Astrocyte (in vitro differentiated cells and primary cell): ENCODE measurements around the gene AGPS. TPM values are rescaled to one million over a fixed set of nuclear protein-coding genes. Genes with fewer than 3 reads are reported as not detected.
"Not testable (repeated sequence)": the region's sequence is repeated elsewhere in the genome, so short reads cannot be mapped to it uniquely, and the experiment has no call there.

Experiments used
- DNase-seq: peaks from one replicate; pipeline ENCODE4 v3.0.0-alpha.2; 2010; ENCODE audit warnings: low read depth
- FAIRE-seq: peaks from 2 replicates; lab custom pipeline; 2011; peaks lifted over from hg19 to GRCh38; lab: Jason Lieb, UNC
- H2AFZ ChIP-seq: 2 replicates; pipeline ENCODE4 v1.6.0; 2012; ENCODE audit warnings: low read depth, low read length, inconsistent platforms
- H3K27ac ChIP-seq: 2 replicates; pipeline ENCODE4 v1.5.1; 2011; ENCODE audit warnings: low read depth, low read length, inconsistent platforms
- H3K27me3 ChIP-seq: 2 replicates; pipeline ENCODE4 v1.6.0; 2011; ENCODE audit warnings: low read length, inconsistent platforms; ENCODE audit not compliant: insufficient read depth
- H3K36me3 ChIP-seq: 2 replicates; pipeline ENCODE4 v1.5.1; 2011; ENCODE audit warnings: low read length, inconsistent platforms; ENCODE audit not compliant: insufficient read depth
- H3K4me1 ChIP-seq: 2 replicates; pipeline ENCODE4 v1.5.1; 2011; ENCODE audit warnings: low read length, inconsistent platforms; ENCODE audit not compliant: insufficient read depth
- H3K4me2 ChIP-seq: 2 replicates; pipeline ENCODE4 v1.6.0; 2012; ENCODE audit warnings: low read length, inconsistent platforms
- H3K4me3 ChIP-seq: 2 replicates; pipeline ENCODE4 v1.5.1; 2011; ENCODE audit warnings: low read depth, mild to moderate bottlenecking, low read length, inconsistent platforms; ENCODE audit not compliant: insufficient read depth
- H3K79me2 ChIP-seq: 2 replicates; pipeline ENCODE4 v1.6.0; 2012; ENCODE audit warnings: mild to moderate bottlenecking, low read length, inconsistent platforms; ENCODE audit not compliant: insufficient read depth
- H3K9ac ChIP-seq: 2 replicates; pipeline ENCODE4 v1.6.0; 2012; ENCODE audit warnings: mild to moderate bottlenecking, low read length, inconsistent platforms
- H3K9me3 ChIP-seq: 2 replicates; pipeline ENCODE4 v1.5.1; 2012; ENCODE audit warnings: low read depth, mild to moderate bottlenecking, low read length, inconsistent platforms; ENCODE audit not compliant: insufficient read depth
- H4K20me1 ChIP-seq: 2 replicates; pipeline ENCODE4 v1.6.0; 2012; ENCODE audit warnings: low read length, inconsistent platforms; ENCODE audit not compliant: insufficient read depth
- H3K27ac Mint-ChIP-seq: one replicate; pipeline ENCODE4 v1.8.0; 2021; ENCODE audit warnings: mild to moderate bottlenecking, mixed read lengths; ENCODE audit not compliant: unreplicated experiment
- H3K27me3 Mint-ChIP-seq: one replicate; pipeline ENCODE4 v1.8.0; 2021; ENCODE audit warnings: low read depth, mixed read lengths; ENCODE audit not compliant: unreplicated experiment
- H3K36me3 Mint-ChIP-seq: one replicate; pipeline ENCODE4 v1.8.0; 2021; ENCODE audit warnings: low read depth, mixed read lengths; ENCODE audit not compliant: unreplicated experiment
- H3K4me1 Mint-ChIP-seq: one replicate; pipeline ENCODE4 v1.8.0; 2021; ENCODE audit warnings: low read depth, mixed read lengths; ENCODE audit not compliant: unreplicated experiment
- H3K4me3 Mint-ChIP-seq: one replicate; pipeline ENCODE4 v1.8.0; 2021; ENCODE audit warnings: mild to moderate bottlenecking, moderate library complexity, mixed read lengths; ENCODE audit not compliant: unreplicated experiment
- H3K9me3 Mint-ChIP-seq: one replicate; pipeline ENCODE4 v1.8.0; 2021; ENCODE audit warnings: mild to moderate bottlenecking, mixed read lengths; ENCODE audit not compliant: unreplicated experiment
- EZH2 ChIP-seq: IDR thresholded peaks from 2 replicates; pipeline ENCODE4 v1.6.1; 2012; ENCODE audit warnings: mild to moderate bottlenecking, low read length, inconsistent platforms; ENCODE audit not compliant: insufficient read depth
- total RNA-seq: library from RNA; stranded (reverse); gene quantifications from 2 replicates; pipeline ENCODE4 v1.2.1, GENCODE V29; 2021
- TF ChIP-seq, protein P1 (sequence below): IDR thresholded peaks from 2 replicates; pipeline ENCODE4 v1.5.1; 2011; ENCODE audit warnings: low read depth, mild to moderate bottlenecking, inconsistent platforms, low read length, moderate library complexity; ENCODE audit not compliant: insufficient read depth

AGPS gene
- total RNA-seq, 1 donor from 2014 or later: 66.2 TPM

DNA sequence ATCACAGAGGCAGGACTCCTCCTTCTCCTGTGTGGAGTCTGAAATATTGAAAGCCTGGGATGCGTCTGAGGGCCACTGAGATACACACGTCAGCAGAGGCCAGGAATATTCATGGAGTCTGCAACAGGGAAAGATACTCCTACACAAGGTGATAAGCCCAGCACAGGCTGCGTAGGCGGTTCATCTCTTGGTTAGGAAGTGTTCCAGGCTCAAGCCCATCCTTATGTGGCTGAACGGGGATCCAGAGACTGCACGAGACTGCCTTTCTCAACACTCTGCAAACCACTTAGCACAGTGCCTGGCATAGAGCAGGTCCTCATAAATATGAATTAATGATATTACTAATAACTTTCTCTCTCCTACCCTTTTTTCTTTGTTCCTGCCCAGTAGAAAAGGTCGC lies 29.2 kb upstream of the AGPS start:
- Histone ChIP-seq H3K9me3 (no peaks in the 10 kb centered on the region), H3K27ac (no peak overlapping the region), H3K4me2 (no peak overlapping the region), H3K79me2 (no peaks in the 10 kb centered on the region), H3K4me1 (no peaks in the 10 kb centered on the region), H3K27me3 (no peaks in the 10 kb centered on the region), H2AFZ (no peak overlapping the region), H3K9ac (no peak overlapping the region), H3K4me3 (no peak overlapping the region), H4K20me1 (no peaks in the 10 kb centered on the region), H3K36me3 (no peaks in the 10 kb centered on the region)
- no peak overlapping the region for H3K27ac Mint-ChIP-seq
- H3K27me3 Mint-ChIP-seq: no peaks in the 10 kb centered on the region
- no peaks in the 10 kb centered on the region for H3K4me1 Mint-ChIP-seq
- FAIRE-seq (no peak), DNase-seq (no peak)
- no peak overlapping the region for H3K4me3 Mint-ChIP-seq
- TF ChIP-seq EZH2: no peak
- TF ChIP-seq, protein P1, sequence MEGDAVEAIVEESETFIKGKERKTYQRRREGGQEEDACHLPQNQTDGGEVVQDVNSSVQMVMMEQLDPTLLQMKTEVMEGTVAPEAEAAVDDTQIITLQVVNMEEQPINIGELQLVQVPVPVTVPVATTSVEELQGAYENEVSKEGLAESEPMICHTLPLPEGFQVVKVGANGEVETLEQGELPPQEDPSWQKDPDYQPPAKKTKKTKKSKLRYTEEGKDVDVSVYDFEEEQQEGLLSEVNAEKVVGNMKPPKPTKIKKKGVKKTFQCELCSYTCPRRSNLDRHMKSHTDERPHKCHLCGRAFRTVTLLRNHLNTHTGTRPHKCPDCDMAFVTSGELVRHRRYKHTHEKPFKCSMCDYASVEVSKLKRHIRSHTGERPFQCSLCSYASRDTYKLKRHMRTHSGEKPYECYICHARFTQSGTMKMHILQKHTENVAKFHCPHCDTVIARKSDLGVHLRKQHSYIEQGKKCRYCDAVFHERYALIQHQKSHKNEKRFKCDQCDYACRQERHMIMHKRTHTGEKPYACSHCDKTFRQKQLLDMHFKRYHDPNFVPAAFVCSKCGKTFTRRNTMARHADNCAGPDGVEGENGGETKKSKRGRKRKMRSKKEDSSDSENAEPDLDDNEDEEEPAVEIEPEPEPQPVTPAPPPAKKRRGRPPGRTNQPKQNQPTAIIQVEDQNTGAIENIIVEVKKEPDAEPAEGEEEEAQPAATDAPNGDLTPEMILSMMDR: no peak
- peaks cover 4% of the 10 kb centered on the region for H3K9me3 Mint-ChIP-seq
- no peaks in the 10 kb centered on the region for H3K36me3 Mint-ChIP-seq

GRCh38 chr2:177365764-177366163 lies 26.8 kb upstream of the AGPS start:
- H2AFZ ChIP-seq, H3K27me3 Mint-ChIP-seq, FAIRE-seq, H3K4me2 ChIP-seq, H3K27me3 ChIP-seq, H3K9ac ChIP-seq, H3K27ac Mint-ChIP-seq, H3K36me3 Mint-ChIP-seq, H3K4me3 Mint-ChIP-seq, H3K4me1 Mint-ChIP-seq, DNase-seq, H3K9me3 ChIP-seq, H3K4me1 ChIP-seq, H3K36me3 ChIP-seq, H3K4me3 ChIP-seq, H3K79me2 ChIP-seq, H3K27ac ChIP-seq, H4K20me1 ChIP-seq: not testable (repeated sequence)
- peaks cover 18% of the 10 kb centered on the region for H3K9me3 Mint-ChIP-seq

DNA sequence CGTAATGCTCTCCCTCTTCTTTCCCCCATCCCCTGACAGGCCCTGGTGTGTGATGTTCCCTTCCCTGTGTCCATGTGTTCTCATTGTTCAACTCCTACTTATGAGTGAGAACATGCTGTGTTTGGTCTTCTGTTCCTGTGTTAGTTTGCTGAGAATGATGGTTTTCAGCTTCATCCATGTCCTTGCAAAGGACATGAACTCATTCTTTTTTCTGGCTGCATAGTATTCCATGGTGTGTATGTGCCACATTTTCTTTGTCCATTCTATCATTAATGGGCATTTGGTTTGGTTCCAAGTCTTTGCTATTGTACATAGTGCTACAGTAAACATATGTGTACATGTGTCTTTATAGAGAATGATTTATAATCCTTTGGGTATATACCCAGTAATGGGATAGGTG lies 24.6 kb upstream of the AGPS start:
- H2AFZ ChIP-seq, H3K4me1 Mint-ChIP-seq, H3K36me3 Mint-ChIP-seq, H3K27me3 ChIP-seq, H3K9me3 ChIP-seq, H3K4me1 ChIP-seq, H3K4me3 Mint-ChIP-seq, DNase-seq, FAIRE-seq, H4K20me1 ChIP-seq, H3K36me3 ChIP-seq, H3K4me2 ChIP-seq, H3K27me3 Mint-ChIP-seq, H3K4me3 ChIP-seq, H3K27ac Mint-ChIP-seq, H3K27ac ChIP-seq, H3K79me2 ChIP-seq, H3K9ac ChIP-seq: not testable (repeated sequence)
- H3K9me3 Mint-ChIP-seq: peaks cover 36% of the 10 kb centered on the region

GRCh38 chr2:177379354-177379753 lies 13.2 kb upstream of the AGPS start:
- Histone ChIP-seq H3K4me2 (no peak overlapping the region), H2AFZ (no peak overlapping the region), H3K27ac (no peak overlapping the region), H3K79me2 (no peaks in the 10 kb centered on the region), H3K9me3 (no peaks in the 10 kb centered on the region), H3K36me3 (no peaks in the 10 kb centered on the region), H3K27me3 (no peaks in the 10 kb centered on the region), H3K4me1 (no peaks in the 10 kb centered on the region), H4K20me1 (no peaks in the 10 kb centered on the region), H3K4me3 (no peak overlapping the region), H3K9ac (no peak overlapping the region)
- H3K36me3 Mint-ChIP-seq: no peaks in the 10 kb centered on the region
- no peaks in the 10 kb centered on the region for H3K9me3 Mint-ChIP-seq
- no peak for TF ChIP-seq EZH2
- TF ChIP-seq, protein P1: no peak
- no peak overlapping the region for H3K4me3 Mint-ChIP-seq
- H3K27ac Mint-ChIP-seq: no peak overlapping the region
- FAIRE-seq (no peak), DNase-seq (no peak)
- no peaks in the 10 kb centered on the region for H3K27me3 Mint-ChIP-seq
- H3K4me1 Mint-ChIP-seq: no peaks in the 10 kb centered on the region
